Measurements from ENCODE around the gene LOC128125822.

LOC128125822 gene

DNA sequence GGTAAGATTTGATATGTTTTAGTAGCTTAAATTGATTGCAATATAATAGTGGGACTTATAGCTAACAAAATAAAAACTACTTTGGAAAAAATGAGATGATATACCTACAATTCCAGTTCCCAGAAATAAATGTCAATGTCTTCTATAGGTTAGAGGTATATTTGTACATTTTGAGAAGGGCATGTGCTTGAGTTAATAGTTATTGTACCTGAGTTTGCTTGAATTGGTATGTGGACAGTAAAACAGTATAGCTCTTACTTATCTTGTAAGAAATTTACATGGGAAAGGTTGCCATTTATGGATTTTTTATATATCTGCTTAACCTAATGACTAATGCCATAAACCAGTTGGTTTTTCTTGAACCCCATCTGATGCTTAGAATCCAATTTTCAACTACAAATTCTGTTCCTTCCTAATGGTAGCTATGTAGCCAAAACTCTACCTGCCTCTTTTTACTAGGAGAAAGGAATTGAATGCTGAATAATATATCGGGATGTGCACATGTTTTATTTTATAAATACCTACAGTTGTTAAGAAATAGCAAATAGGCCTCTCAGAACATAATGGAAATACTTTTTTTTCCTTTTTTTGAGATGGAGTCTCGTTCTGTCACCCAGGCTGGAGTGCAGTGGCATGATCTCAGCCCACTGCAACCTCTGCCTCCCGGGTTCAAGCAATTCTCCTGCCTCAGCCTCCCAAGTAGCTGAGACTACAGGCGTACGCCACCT, 4.9 kb downstream of the LOC128125822 start:
- H3K27me3 Mint-ChIP-seq (ENCODE audit: insufficient read depth), result no peaks in the 10 kb centered on the region
- Histone ChIP-seq H3K9ac (ENCODE audit: extremely low read depth, low read length, poor library complexity, severe bottlenecking) (no peak overlapping the region), H3K27me3 (ENCODE audit: control insufficient read depth, insufficient read depth, low read length, poor library complexity, severe bottlenecking) (no peaks in the 10 kb centered on the region), H3K4me1 (ENCODE audit: control insufficient read depth, insufficient read depth, low read length) (no peaks in the 10 kb centered on the region), H3K4me3 (ENCODE audit: low read length) (no peak overlapping the region), H3K9me3 (ENCODE audit: control insufficient read depth, low read length) (no peaks in the 10 kb centered on the region), H3K36me3 (ENCODE audit: control insufficient read depth, insufficient read depth, low read length) (peaks cover 60% of the 10 kb centered on the region), H3K27ac (ENCODE audit: low read depth, low read length) (no peak overlapping the region)
- H3K9me3 Mint-ChIP-seq, result no peaks in the 10 kb centered on the region
- DNase-seq, result no peak
- H3K36me3 Mint-ChIP-seq (ENCODE audit: low read depth), result peaks cover 37% of the 10 kb centered on the region
- no peak overlapping the region for H3K4me3 Mint-ChIP-seq
- no peak overlapping the region for H3K27ac Mint-ChIP-seq
- TF ChIP-seq, protein P1, sequence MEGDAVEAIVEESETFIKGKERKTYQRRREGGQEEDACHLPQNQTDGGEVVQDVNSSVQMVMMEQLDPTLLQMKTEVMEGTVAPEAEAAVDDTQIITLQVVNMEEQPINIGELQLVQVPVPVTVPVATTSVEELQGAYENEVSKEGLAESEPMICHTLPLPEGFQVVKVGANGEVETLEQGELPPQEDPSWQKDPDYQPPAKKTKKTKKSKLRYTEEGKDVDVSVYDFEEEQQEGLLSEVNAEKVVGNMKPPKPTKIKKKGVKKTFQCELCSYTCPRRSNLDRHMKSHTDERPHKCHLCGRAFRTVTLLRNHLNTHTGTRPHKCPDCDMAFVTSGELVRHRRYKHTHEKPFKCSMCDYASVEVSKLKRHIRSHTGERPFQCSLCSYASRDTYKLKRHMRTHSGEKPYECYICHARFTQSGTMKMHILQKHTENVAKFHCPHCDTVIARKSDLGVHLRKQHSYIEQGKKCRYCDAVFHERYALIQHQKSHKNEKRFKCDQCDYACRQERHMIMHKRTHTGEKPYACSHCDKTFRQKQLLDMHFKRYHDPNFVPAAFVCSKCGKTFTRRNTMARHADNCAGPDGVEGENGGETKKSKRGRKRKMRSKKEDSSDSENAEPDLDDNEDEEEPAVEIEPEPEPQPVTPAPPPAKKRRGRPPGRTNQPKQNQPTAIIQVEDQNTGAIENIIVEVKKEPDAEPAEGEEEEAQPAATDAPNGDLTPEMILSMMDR (conservative IDR thresholded peaks at IDR 0.05), result no peak
- WGBS, 2 experiments (ENCODE audit: insufficient coverage in 1 of 2, insufficient read length in 1 of 2), result 94 to 100% methylated on average over 1 to 4 of the region's 5 CpGs
- peaks cover 15% of the 10 kb centered on the region for H3K4me1 Mint-ChIP-seq

DNA sequence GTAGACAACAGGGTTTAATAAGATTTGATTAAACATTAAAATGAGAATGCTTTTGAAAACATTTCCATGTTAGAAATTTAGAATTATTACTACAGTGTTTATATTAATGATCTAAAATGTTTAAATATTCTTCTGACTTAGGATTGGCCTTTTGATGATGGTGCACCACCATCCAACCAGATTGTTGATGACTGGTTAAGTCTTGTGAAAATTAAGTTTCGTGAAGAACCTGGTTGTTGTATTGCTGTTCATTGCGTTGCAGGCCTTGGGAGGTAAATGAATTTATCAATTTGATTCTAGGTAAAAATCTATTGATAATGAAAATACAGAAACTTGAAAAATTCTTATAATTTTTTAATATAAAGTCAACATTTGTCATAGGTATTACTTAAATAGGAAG, 6.5 kb downstream of the LOC128125822 start:
- Mint-ChIP-seq H3K36me3 (ENCODE audit: low read depth) (peaks cover 37% of the 10 kb centered on the region), H3K9me3 (no peaks in the 10 kb centered on the region), H3K4me3 (no peak overlapping the region), H3K27ac (no peak overlapping the region), H3K4me1 (peaks cover 15% of the 10 kb centered on the region), H3K27me3 (ENCODE audit: insufficient read depth) (no peaks in the 10 kb centered on the region)
- Histone ChIP-seq H3K27ac (ENCODE audit: low read depth, low read length) (no peak overlapping the region), H3K4me1 (ENCODE audit: control insufficient read depth, insufficient read depth, low read length) (no peaks in the 10 kb centered on the region), H3K9me3 (ENCODE audit: control insufficient read depth, low read length) (no peaks in the 10 kb centered on the region), H3K4me3 (ENCODE audit: low read length) (no peak overlapping the region), H3K9ac (ENCODE audit: extremely low read depth, low read length, poor library complexity, severe bottlenecking) (no peak overlapping the region), H3K27me3 (ENCODE audit: control insufficient read depth, insufficient read depth, low read length, poor library complexity, severe bottlenecking) (no peaks in the 10 kb centered on the region), H3K36me3 (ENCODE audit: control insufficient read depth, insufficient read depth, low read length) (peaks cover 74% of the 10 kb centered on the region)
- TF ChIP-seq, protein P1 (conservative IDR thresholded peaks at IDR 0.05), result no peak
- no peak for DNase-seq
- 96% methylated on average over 2 of the region's 2 CpGs; no CpG with 5 or more reads in 1 of the 2 experiments for WGBS, 2 experiments (ENCODE audit: insufficient coverage in 1 of 2, insufficient read length in 1 of 2)

DNA sequence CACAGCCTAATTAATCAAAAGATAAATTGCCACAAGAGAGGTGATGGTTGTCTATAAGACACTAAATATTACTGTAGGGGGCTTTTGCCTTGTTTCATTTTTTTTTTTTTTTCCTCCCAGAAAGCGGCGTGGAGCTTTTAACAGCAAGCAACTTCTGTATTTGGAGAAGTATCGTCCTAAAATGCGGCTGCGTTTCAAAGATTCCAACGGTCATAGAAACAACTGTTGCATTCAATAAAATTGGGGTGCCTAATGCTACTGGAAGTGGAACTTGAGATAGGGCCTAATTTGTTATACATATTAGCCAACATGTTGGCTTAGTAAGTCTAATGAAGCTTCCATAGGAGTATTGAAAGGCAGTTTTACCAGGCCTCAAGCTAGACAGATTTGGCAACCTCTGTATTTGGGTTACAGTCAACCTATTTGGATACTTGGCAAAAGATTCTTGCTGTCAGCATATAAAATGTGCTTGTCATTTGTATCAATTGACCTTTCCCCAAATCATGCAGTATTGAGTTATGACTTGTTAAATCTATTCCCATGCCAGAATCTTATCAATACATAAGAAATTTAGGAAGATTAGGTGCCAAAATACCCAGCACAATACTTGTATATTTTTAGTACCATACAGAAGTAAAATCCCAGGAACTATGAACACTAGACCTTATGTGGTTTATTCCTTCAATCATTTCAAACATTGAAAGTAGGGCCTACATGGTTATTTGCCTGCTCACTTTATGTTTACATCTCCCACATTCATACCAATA, 7.8 kb downstream of the LOC128125822 start:
- Histone ChIP-seq H3K4me3 (ENCODE audit: low read length) (no peak overlapping the region), H3K4me1 (ENCODE audit: control insufficient read depth, insufficient read depth, low read length) (no peaks in the 10 kb centered on the region), H3K27ac (ENCODE audit: low read depth, low read length) (no peak overlapping the region), H3K9ac (ENCODE audit: extremely low read depth, low read length, poor library complexity, severe bottlenecking) (no peak overlapping the region), H3K9me3 (ENCODE audit: control insufficient read depth, low read length) (no peaks in the 10 kb centered on the region), H3K27me3 (ENCODE audit: control insufficient read depth, insufficient read depth, low read length, poor library complexity, severe bottlenecking) (no peaks in the 10 kb centered on the region), H3K36me3 (ENCODE audit: control insufficient read depth, insufficient read depth, low read length) (peaks cover 74% of the 10 kb centered on the region)
- Mint-ChIP-seq H3K36me3 (ENCODE audit: low read depth) (peaks cover 37% of the 10 kb centered on the region), H3K27ac (no peak overlapping the region), H3K9me3 (no peaks in the 10 kb centered on the region), H3K4me3 (no peak overlapping the region), H3K4me1 (peaks cover 4% of the 10 kb centered on the region), H3K27me3 (ENCODE audit: insufficient read depth) (no peaks in the 10 kb centered on the region)
- TF ChIP-seq, protein P1 (conservative IDR thresholded peaks at IDR 0.05), result no peak
- DNase-seq, result no peak
- 98% methylated on average over 4 to 6 of the region's 6 CpGs for WGBS, 2 experiments (ENCODE audit: insufficient coverage in 1 of 2, insufficient read length in 1 of 2)
